Panc1 (cell line): ENCODE measurements around the gene TAP2. TPM values are rescaled to one million over a fixed set of nuclear protein-coding genes. Genes with fewer than 3 reads are reported as not detected.

Experiments
- ATAC-seq: fragments of 200-7000 bp; cut with Tn5 transposase; 2 replicates; pipeline ENCODE4 v1.9.1; 2020; ENCODE audit warnings: mild to moderate bottlenecking, moderate library complexity
- BruUV-seq: library from RNA; stranded (reverse); fragments of 400-500 nt; replicated peaks from 2 replicates; lab custom pipeline; 2021; lab: Mats Ljungman, UMichigan
- CTCF ChIA-PET: fragments of 300-600 bp; sonication (Branson Sonifier 250); formaldehyde crosslinking; loops from one replicate; lab custom pipeline; 2022; ENCODE audit warnings: antibody characterized with exemption; lab: Charles Lee
- POLR2A ChIA-PET: fragments of 300-600 bp; sonication (Branson Sonifier 250); formaldehyde crosslinking; loops from one replicate; lab custom pipeline; 2022; ENCODE audit warnings: antibody characterized with exemption; lab: Charles Lee
- DNase-seq: peaks from one replicate; pipeline ENCODE4 v3.0.0-alpha.2; 2010; ENCODE audit warnings: low read depth, low spot score
- H3K27ac ChIP-seq: 2 replicates; pipeline ENCODE4 v1.5.1; 2011; ENCODE audit warnings: mild to moderate bottlenecking, low read length, inconsistent platforms
- H3K27me3 ChIP-seq: fragments of 200-500 bp; sonication (Bioruptor generic); 2 replicates; pipeline ENCODE4 v1.6.0; 2014; ENCODE audit warnings: low read length, inconsistent platforms; ENCODE audit not compliant: control insufficient read depth, insufficient read depth
- H3K36me3 ChIP-seq: fragments of 200-500 bp; sonication (Bioruptor generic); 2 replicates; pipeline ENCODE4 v1.5.1; 2014; ENCODE audit warnings: inconsistent platforms, mild to moderate bottlenecking, low read length, moderate library complexity; ENCODE audit not compliant: control insufficient read depth, insufficient read depth
- H3K4me1 ChIP-seq: 2 replicates; pipeline ENCODE4 v1.5.1; 2011; ENCODE audit warnings: inconsistent platforms, mild to moderate bottlenecking, low read length, moderate library complexity; ENCODE audit not compliant: control insufficient read depth, insufficient read depth
- H3K4me3 ChIP-seq, 2 experiments: 2 replicates each; pipeline ENCODE4 v1.5.1; 2011 to 2012; ENCODE audit warnings: low read depth in 2 of 2, low read length in 2 of 2, mild to moderate bottlenecking in 2 of 2, inconsistent platforms in 1 of 2, moderate library complexity in 1 of 2
- H3K9me3 ChIP-seq: fragments of 200-500 bp; sonication (Bioruptor generic); 2 replicates; pipeline ENCODE4 v1.5.1; 2014; ENCODE audit warnings: low read depth, mild to moderate bottlenecking, inconsistent platforms, low read length, moderate library complexity; ENCODE audit not compliant: control insufficient read depth, insufficient read depth
- CTCF ChIP-seq: fragments of 450-650 bp; IDR thresholded peaks from 2 replicates; pipeline ENCODE4 v1.5.1; 2017; ENCODE audit warnings: mild to moderate bottlenecking
- POLR2AphosphoS5 ChIP-seq: IDR thresholded peaks from 2 replicates; pipeline ENCODE4 v1.6.1; 2012; ENCODE audit warnings: mild to moderate bottlenecking, low read depth, low read length, moderate library complexity
- REST ChIP-seq, 2 experiments: IDR thresholded peaks; 2 replicates each; pipeline ENCODE4 v1.6.1; 2011 to 2012; ENCODE audit warnings: low read depth in 2 of 2, control low read depth in 1 of 2, low read length in 1 of 2, mild to moderate bottlenecking in 1 of 2, moderate library complexity in 1 of 2; ENCODE audit not compliant: insufficient read depth in 1 of 2
- SIN3A ChIP-seq: IDR thresholded peaks from 2 replicates; pipeline ENCODE4 v1.6.1; 2012; ENCODE audit warnings: low read depth, mild to moderate bottlenecking, low read length, moderate library complexity, borderline replicate concordance; ENCODE audit not compliant: insufficient read depth
- TCF7L2 ChIP-seq: IDR thresholded peaks from 2 replicates; pipeline ENCODE4 v1.6.1; 2011; ENCODE audit warnings: mild to moderate bottlenecking, low read depth, low read length, inconsistent platforms
- in situ Hi-C: cut with HindIII; loops from 2 replicates; pipeline ENCODE4 v1.10.0; 2016; ENCODE audit warnings: low sequenced_read_pairs, low pct_unique_long_range_greater_than_20kb
- intact Hi-C: fragments of 100-400 bp; cut with micrococcal nuclease; formaldehyde crosslinking; loops from one replicate; pipeline ENCODE4 v1.10.0; 2022; ENCODE audit not compliant: unreplicated experiment
- total RNA-seq: library from RNA; stranded (reverse); gene quantifications from one replicate; pipeline ENCODE4 v1.2.1, GENCODE V29; 2021; ENCODE audit not compliant: unreplicated experiment

TAP2 gene
- total RNA-seq, 1 experiment from 2014 or later, result 93.6 TPM

- in situ Hi-C loops, result no loop called here
Measured at GRCh38 chr6:32830017-32830416, 8.5 kb downstream of the TAP2 start.

GRCh38 chr6:32829495-32829894, 9.0 kb downstream of the TAP2 start:
- DNase-seq, result no peak
- POLR2A ChIA-PET, result no interaction called here
- no peak overlapping the region for H3K4me3 ChIP-seq
- intact Hi-C loops, result no loop called here
- no peaks in the 10 kb centered on the region for H3K4me1 ChIP-seq
- in situ Hi-C loops, result no loop called here
- no TSS peak for BruUV-seq
- peaks cover 2% of the 10 kb centered on the region; the same call in 1 of the 2 replicates for H3K36me3 ChIP-seq
- TF ChIP-seq REST (IDR thresholded peaks at IDR 0.05; ENCODE audit: insufficient read depth in 1 of 2, low read depth in 2 of 2, low read length in 1 of 2) (no peak), CTCF (no peak), POLR2AphosphoS5 (no peak), TCF7L2 (no peak), SIN3A (no peak)
- ATAC-seq, result no peak
- H3K9me3 ChIP-seq, result no peaks in the 10 kb centered on the region
- no peaks in the 10 kb centered on the region for H3K27me3 ChIP-seq
- CTCF ChIA-PET, result no interaction called here
- H3K27ac ChIP-seq, result no peak overlapping the region

More at GRCh38 chr6:32830017-32830416, 8.5 kb downstream of the TAP2 start:
- ATAC-seq, result no peak
- intact Hi-C loops, result no loop called here
- BruUV-seq, result no TSS peak
- no peaks in the 10 kb centered on the region for H3K27me3 ChIP-seq
- TF ChIP-seq SIN3A (no peak), REST (IDR thresholded peaks at IDR 0.05; ENCODE audit: insufficient read depth in 1 of 2, low read depth in 2 of 2, low read length in 1 of 2) (no peak), CTCF (no peak), TCF7L2 (no peak), POLR2AphosphoS5 (no peak)
- H3K9me3 ChIP-seq, result no peaks in the 10 kb centered on the region
- H3K4me3 ChIP-seq, result no peak overlapping the region
- no peak for DNase-seq
- H3K36me3 ChIP-seq, result peaks cover 2% of the 10 kb centered on the region; the same call in 1 of the 2 replicates
- ChIA-PET POLR2A (no interaction called here), CTCF (no interaction called here)
- H3K4me1 ChIP-seq, result no peaks in the 10 kb centered on the region
- no peak overlapping the region for H3K27ac ChIP-seq
